Karpas-422 (cell line): ENCODE data around the gene LAIR2. TPM values are rescaled to one million over a fixed set of nuclear protein-coding genes. Genes with fewer than 3 reads are reported as not detected.
A peak's percentile ranks its signal among the peaks of the same experiment; 100 is the strongest.

Experiments used
- DNase-seq: peaks from one replicate; pipeline ENCODE4 v3.0.0-alpha.2; 2015
- H2AFZ ChIP-seq: fragments of 200-600 bp; sonication (generic); 2 replicates; pipeline ENCODE4 v1.6.1; 2014; ENCODE audit warnings: antibody characterized with exemption, low read length, mixed read lengths
- H3K27ac ChIP-seq: fragments of 200-600 bp; sonication (generic); 2 replicates; pipeline ENCODE4 v1.5.1; 2014; ENCODE audit warnings: mild to moderate bottlenecking, low read length, moderate library complexity
- H3K27me3 ChIP-seq: fragments of 200-600 bp; sonication (generic); 2 replicates; pipeline ENCODE4 v1.6.1; 2014; ENCODE audit warnings: low read length, mixed read lengths
- H3K36me3 ChIP-seq: fragments of 200-600 bp; sonication (generic); 2 replicates; pipeline ENCODE4 v1.6.1; 2014; ENCODE audit warnings: low read length, mixed read lengths; ENCODE audit not compliant: insufficient read depth
- H3K4me1 ChIP-seq: fragments of 200-600 bp; sonication (generic); 2 replicates; pipeline ENCODE4 v1.6.1; 2014; ENCODE audit warnings: mild to moderate bottlenecking, low read length, mixed read lengths
- H3K4me2 ChIP-seq: fragments of 200-600 bp; sonication (generic); 2 replicates; pipeline ENCODE4 v1.6.1; 2014; ENCODE audit warnings: low read length, low read depth, mild to moderate bottlenecking; ENCODE audit not compliant: poor library complexity, severe bottlenecking
- H3K4me3 ChIP-seq: fragments of 200-600 bp; sonication (generic); 2 replicates; pipeline ENCODE4 v1.5.1; 2014; ENCODE audit warnings: mild to moderate bottlenecking, antibody characterized with exemption, low read length, mixed read lengths
- H3K79me2 ChIP-seq: fragments of 200-600 bp; sonication (generic); 2 replicates; pipeline ENCODE4 v1.6.1; 2014; ENCODE audit warnings: mild to moderate bottlenecking, low read length, mixed read lengths
- H3K9ac ChIP-seq: fragments of 200-600 bp; sonication (generic); 2 replicates; pipeline ENCODE4 v1.6.0; 2014; ENCODE audit warnings: low read length
- H3K9me2 ChIP-seq: fragments of 200-600 bp; sonication (generic), shearing (Covaris generic); replicated peaks from 2 replicates; pipeline ENCODE4 v1.6.0; 2014; ENCODE audit warnings: mild to moderate bottlenecking, low read length, moderate library complexity; ENCODE audit not compliant: insufficient read depth
- H3K9me3 ChIP-seq: fragments of 300-700, 200-600 bp; sonication (generic); 2 replicates; pipeline ENCODE4 v1.6.1; 2014; ENCODE audit warnings: low read length, mixed read lengths
- H4K20me1 ChIP-seq: fragments of 200-600 bp; sonication (generic); 2 replicates; pipeline ENCODE4 v1.6.1; 2014; ENCODE audit warnings: mild to moderate bottlenecking, antibody characterized with exemption, low read length, low read depth; ENCODE audit not compliant: insufficient read depth
- total RNA-seq: library from RNA; depleted of rRNA; stranded (reverse); fragments of >200 nt; shearing (Covaris generic); gene quantifications from 2 replicates; pipeline ENCODE4 v1.2.3, GENCODE V29; 2014; ENCODE audit warnings: low replicate concordance

Gene LAIR2
- total RNA-seq, 1 experiment from 2014 or later, result not detected

DNA sequence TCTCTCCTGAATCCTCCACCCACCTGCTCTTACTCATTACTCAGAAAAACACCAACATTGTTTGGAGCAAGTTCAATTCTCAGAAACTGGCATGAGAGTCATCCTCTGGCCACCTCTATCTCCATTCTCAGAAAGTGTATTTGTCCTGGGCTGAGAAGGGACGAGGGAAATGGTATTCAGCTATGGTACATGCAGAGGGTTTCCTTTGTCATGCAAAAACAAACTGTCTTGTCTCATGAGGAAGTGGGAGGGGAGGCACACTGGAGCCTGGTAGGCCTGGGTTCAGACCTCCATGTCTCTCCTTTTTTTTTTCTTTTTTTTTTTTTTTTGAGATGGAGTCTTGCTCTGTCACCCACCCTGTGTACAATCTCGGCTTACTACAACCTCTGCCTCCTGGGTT lies 39.1 kb downstream of the LAIR2 start:
- no peak overlapping the region for H3K4me3 ChIP-seq
- no peak overlapping the region for H2AFZ ChIP-seq
- no peaks in the 10 kb centered on the region for H3K36me3 ChIP-seq
- no peak overlapping the region for H3K27ac ChIP-seq
- no peaks in the 10 kb centered on the region for H3K79me2 ChIP-seq
- DNase-seq, result no peak
- 0 out of 2 replicates have a peak, but pooled peaks cover 2% of the 10 kb centered on the region for H3K27me3 ChIP-seq
- no peaks in the 10 kb centered on the region for H4K20me1 ChIP-seq
- no peaks in the 10 kb centered on the region for H3K4me1 ChIP-seq
- no peaks in the 10 kb centered on the region for H3K9me2 ChIP-seq
- no peak overlapping the region for H3K4me2 ChIP-seq
- H3K9ac ChIP-seq, result no peak overlapping the region
- H3K9me3 ChIP-seq, result no peaks in the 10 kb centered on the region

DNA sequence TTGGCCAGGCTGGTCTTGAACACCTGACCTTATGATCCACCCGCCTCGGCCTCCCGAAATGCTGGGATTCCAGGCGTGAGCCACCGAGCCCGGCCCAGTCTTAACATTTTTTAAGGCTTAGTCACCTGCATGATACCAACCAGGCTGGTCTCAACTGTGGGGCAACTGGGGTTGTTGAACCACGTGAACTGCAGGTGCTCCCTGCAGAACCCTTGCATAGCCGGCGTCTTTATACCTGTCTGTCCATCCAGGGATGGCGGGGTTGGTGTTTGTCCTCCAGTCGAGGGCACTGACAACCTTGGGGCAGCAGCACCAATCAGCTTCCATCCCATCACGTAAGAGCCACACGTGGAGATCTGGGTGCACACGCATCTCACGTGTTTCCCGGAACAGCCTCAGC lies 46.2 kb downstream of the LAIR2 start:
- Histone ChIP-seq H3K4me1 (peaks cover 12% of the 10 kb centered on the region), H2AFZ (no peak overlapping the region), H3K27ac (no peak overlapping the region), H3K9me2 (no peaks in the 10 kb centered on the region), H3K9ac (no peak overlapping the region), H3K9me3 (no peaks in the 10 kb centered on the region), H3K36me3 (no peaks in the 10 kb centered on the region), H3K4me3 (no peak overlapping the region), H3K27me3 (no peaks in the 10 kb centered on the region), H4K20me1 (no peaks in the 10 kb centered on the region), H3K79me2 (no peaks in the 10 kb centered on the region), H3K4me2 (no peak overlapping the region)
- DNase-seq, result no peak

DNA sequence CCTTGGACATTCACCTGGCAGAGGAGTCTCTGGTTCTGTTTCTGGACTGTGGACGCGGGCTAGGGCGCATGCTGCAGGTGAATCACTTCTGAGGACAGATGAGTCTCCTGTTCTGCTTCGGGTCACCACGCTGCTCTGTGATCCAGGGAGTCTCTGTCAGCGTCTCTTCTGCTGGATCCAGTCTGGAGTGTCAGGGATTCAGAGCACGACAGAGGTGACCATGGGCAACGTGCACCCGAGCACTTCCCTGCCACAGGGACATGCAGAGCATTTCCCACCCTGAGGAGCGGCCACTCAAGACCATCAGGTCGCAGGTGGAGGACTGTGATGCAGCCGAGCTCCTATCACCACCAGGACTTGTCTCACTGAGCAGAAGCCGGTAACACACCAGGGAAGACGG lies 46.6 kb downstream of the LAIR2 start:
- no peaks in the 10 kb centered on the region for H3K9me2 ChIP-seq
- peaks cover 12% of the 10 kb centered on the region for H3K4me1 ChIP-seq
- H4K20me1 ChIP-seq, result no peaks in the 10 kb centered on the region
- no peak for DNase-seq
- H3K27me3 ChIP-seq, result no peaks in the 10 kb centered on the region
- no peak overlapping the region for H2AFZ ChIP-seq
- H3K9ac ChIP-seq, result no peak overlapping the region
- H3K27ac ChIP-seq, result no peak overlapping the region
- H3K4me3 ChIP-seq, result no peak overlapping the region
- H3K9me3 ChIP-seq, result no peaks in the 10 kb centered on the region
- H3K79me2 ChIP-seq, result no peaks in the 10 kb centered on the region
- no peaks in the 10 kb centered on the region for H3K36me3 ChIP-seq
- H3K4me2 ChIP-seq, result no peak overlapping the region

GRCh38 chr19:54551293-54551692 lies 48.7 kb downstream of the LAIR2 start:
- H3K79me2 ChIP-seq, result no peaks in the 10 kb centered on the region
- no peak for DNase-seq
- H3K36me3 ChIP-seq, result no peaks in the 10 kb centered on the region
- no peaks in the 10 kb centered on the region for H3K9me3 ChIP-seq
- peaks cover 12% of the 10 kb centered on the region for H3K4me1 ChIP-seq
- H3K27ac ChIP-seq, result no peak overlapping the region
- no peaks in the 10 kb centered on the region for H4K20me1 ChIP-seq
- H3K27me3 ChIP-seq, result no peaks in the 10 kb centered on the region
- H3K9me2 ChIP-seq, result no peaks in the 10 kb centered on the region
- no peak overlapping the region for H3K9ac ChIP-seq
- no peak overlapping the region for H3K4me3 ChIP-seq
- H2AFZ ChIP-seq, result no peak overlapping the region
- H3K4me2 ChIP-seq, result peak overlapping the region; percentile 25

DNA sequence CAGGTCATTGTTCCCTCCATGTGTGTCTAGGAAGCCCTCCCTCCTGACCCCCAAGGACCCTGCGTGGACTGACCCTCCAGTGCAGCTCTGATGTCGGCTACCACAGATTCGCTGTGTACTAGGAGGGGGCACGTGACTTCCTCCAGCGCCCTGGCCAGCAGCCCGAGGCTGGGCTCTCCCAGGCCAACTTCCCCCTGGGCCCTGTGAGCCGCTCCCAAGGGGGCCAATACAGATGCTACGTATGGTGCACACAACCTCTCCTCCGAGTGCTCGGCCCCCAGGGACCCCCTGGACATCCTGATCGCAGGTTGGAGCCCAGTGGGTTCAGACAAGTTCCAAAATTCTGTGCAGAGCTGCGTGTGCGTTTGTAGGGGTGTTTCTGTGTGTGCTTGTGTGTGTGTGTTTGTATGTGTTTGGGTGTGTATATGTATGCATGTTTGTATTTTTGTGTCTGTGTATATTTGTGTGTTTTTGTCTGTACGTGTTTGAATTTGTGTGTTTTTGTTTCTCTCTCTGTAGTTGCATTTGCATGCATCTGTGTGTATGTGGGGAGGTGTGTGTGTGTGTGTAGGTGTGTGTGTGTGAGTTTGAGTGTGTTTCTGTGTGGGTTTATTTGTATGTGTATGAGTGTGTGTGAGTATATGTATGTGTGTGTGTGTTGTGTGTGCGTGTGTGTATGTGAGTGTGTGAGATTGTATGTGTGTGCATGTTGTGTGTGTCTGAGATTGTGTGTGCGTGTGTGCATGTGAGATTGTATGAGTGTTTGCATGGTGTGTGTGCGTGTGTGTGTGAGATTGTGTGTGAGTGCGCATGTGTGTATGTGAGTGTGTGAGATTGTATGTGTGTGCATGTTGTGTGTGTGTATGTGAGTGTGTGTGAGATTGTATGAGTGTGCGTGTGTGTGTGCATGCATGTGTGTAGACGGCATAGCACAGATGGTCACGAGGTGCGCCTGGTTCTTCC lies 49.6 kb downstream of the LAIR2 start:
- H3K9me3 ChIP-seq, result no peaks in the 10 kb centered on the region
- H3K4me2 ChIP-seq, result peak overlapping the region; percentile 25
- H3K9me2 ChIP-seq, result no peaks in the 10 kb centered on the region
- no peak overlapping the region for H3K9ac ChIP-seq
- no peaks in the 10 kb centered on the region for H3K79me2 ChIP-seq
- H3K4me3 ChIP-seq, result no peak overlapping the region
- no peaks in the 10 kb centered on the region for H3K36me3 ChIP-seq
- H3K27me3 ChIP-seq, result no peaks in the 10 kb centered on the region
- H4K20me1 ChIP-seq, result no peaks in the 10 kb centered on the region
- H3K27ac ChIP-seq, result no peak overlapping the region
- no peak for DNase-seq
- H3K4me1 ChIP-seq, result peaks cover 12% of the 10 kb centered on the region
- H2AFZ ChIP-seq, result no peak overlapping the region

GRCh38 chr19:54552913-54553310 lies 50.3 kb downstream of the LAIR2 start:
- Histone ChIP-seq H3K79me2 (no peaks in the 10 kb centered on the region), H3K27ac (no peak overlapping the region), H3K9me3 (no peaks in the 10 kb centered on the region), H2AFZ (no peak overlapping the region), H3K4me1 (peaks cover 12% of the 10 kb centered on the region), H3K27me3 (no peaks in the 10 kb centered on the region), H3K9me2 (no peaks in the 10 kb centered on the region), H3K4me3 (no peak overlapping the region), H4K20me1 (no peaks in the 10 kb centered on the region), H3K36me3 (no peaks in the 10 kb centered on the region), H3K4me2 (no peak overlapping the region), H3K9ac (no peak overlapping the region)
- no peak for DNase-seq

- Histone ChIP-seq H3K79me2 (no peaks in the 10 kb centered on the region), H3K9me3 (no peaks in the 10 kb centered on the region), H3K9me2 (no peaks in the 10 kb centered on the region), H4K20me1 (no peaks in the 10 kb centered on the region), H3K4me1 (peaks cover 12% of the 10 kb centered on the region), H3K36me3 (no peaks in the 10 kb centered on the region), H3K27ac (no peak overlapping the region), H3K4me3 (no peak overlapping the region), H3K9ac (no peak overlapping the region), H3K27me3 (no peaks in the 10 kb centered on the region), H2AFZ (no peak overlapping the region), H3K4me2 (no peak overlapping the region)
- DNase-seq, result no peak
These were observed 51.4 kb downstream of the LAIR2 start for GRCh38 chr19:54554006-54554405.

DNA sequence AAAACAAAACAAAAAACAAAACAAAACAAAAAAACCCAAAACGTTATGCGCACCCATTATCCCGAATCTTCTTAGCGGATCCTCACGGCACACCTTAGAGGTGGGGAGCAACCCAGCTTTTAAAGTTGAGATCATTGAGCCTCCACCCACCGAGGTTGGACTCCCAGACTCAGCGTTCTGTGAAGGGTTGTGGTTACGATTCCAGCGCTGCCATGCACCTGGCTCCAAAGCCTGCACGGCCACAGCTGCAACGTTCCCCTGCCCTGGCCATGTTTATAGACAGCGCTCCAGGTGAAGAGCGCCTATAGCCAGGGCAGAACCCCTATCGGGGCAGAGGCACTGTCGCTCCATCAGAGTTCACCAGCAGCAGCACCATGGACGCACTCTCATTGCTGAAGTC lies 52.3 kb downstream of the LAIR2 start:
- Histone ChIP-seq H3K27ac (no peak overlapping the region), H3K4me2 (no peak overlapping the region), H3K79me2 (no peaks in the 10 kb centered on the region), H4K20me1 (no peaks in the 10 kb centered on the region), H3K9ac (no peak overlapping the region), H3K4me3 (no peak overlapping the region), H3K36me3 (no peaks in the 10 kb centered on the region), H3K27me3 (no peaks in the 10 kb centered on the region), H3K4me1 (peaks cover 12% of the 10 kb centered on the region), H3K9me2 (no peaks in the 10 kb centered on the region), H2AFZ (no peak overlapping the region), H3K9me3 (no peaks in the 10 kb centered on the region)
- no peak for DNase-seq
